ENCODE data around the gene C16orf92. TPM values are rescaled to one million over a fixed set of nuclear protein-coding genes. Genes with fewer than 3 reads are reported as not detected.

Gene C16orf92, protein sequence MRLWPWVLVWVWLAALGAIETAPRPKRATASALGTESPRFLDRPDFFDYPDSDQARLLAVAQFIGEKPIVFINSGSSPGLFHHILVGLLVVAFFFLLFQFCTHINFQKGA
- total RNA-seq: not detected in 2 replicates
- long read RNA-seq: 0 reads

DNA sequence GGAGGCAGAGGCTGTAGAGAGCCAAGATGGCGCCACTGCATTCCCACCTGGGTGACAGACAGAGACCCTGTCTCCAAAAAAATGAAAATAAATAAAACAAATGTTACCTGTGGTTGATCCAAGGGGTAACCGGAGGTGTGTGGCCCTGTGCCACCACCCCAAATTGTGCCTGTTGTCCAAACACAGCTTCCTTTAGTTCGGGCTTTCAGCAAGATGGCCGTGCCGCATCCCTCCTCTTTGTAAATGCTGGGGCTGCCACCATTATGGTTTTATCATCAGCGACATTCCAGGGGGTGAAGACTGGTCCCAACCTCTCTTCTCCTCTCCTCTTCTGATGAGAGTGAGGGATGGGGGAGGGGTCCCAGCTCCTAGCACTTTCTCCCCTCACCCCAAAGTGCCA lies at the start of gene C16orf92:
Gene C16orf92 (plus strand): TSS at position 312 of the 400 bp plus-strand sequence. CDS start 143 bp downstream, outside the sequence.
- no peak for DNase-seq (ENCODE audit: low spot score, unreplicated experiment)
- Mint-ChIP-seq H3K27me3 (peaks cover 29% of the 10 kb centered on the region), H3K27ac (no peak within 1 kb of the TSS), H3K4me1 (ENCODE audit: low read depth) (no peaks in the 10 kb centered on the region), H3K9me3 (ENCODE audit: low read depth) (no peaks in the 10 kb centered on the region), H3K36me3 (ENCODE audit: insufficient read depth) (no peaks in the 10 kb centered on the region), H3K4me3 (ENCODE audit: low read depth) (no peak within 1 kb of the TSS)
- TF ChIP-seq, protein P1, sequence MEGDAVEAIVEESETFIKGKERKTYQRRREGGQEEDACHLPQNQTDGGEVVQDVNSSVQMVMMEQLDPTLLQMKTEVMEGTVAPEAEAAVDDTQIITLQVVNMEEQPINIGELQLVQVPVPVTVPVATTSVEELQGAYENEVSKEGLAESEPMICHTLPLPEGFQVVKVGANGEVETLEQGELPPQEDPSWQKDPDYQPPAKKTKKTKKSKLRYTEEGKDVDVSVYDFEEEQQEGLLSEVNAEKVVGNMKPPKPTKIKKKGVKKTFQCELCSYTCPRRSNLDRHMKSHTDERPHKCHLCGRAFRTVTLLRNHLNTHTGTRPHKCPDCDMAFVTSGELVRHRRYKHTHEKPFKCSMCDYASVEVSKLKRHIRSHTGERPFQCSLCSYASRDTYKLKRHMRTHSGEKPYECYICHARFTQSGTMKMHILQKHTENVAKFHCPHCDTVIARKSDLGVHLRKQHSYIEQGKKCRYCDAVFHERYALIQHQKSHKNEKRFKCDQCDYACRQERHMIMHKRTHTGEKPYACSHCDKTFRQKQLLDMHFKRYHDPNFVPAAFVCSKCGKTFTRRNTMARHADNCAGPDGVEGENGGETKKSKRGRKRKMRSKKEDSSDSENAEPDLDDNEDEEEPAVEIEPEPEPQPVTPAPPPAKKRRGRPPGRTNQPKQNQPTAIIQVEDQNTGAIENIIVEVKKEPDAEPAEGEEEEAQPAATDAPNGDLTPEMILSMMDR (IDR thresholded peaks at IDR 0.05; ENCODE audit: unreplicated experiment): no peak

GRCh38 chr16:29973384-29974246 lies 49.4 kb upstream of the C16orf92 start, which contains the start of gene TAOK2:
TAOK2 (plus strand) TSS chr16:29973868; CDS start chr16:29977773, 3,905 bp downstream.
- H3K27ac Mint-ChIP-seq: peak within 1 kb of the TSS; percentile 87

GRCh38 chr16:29974291-29975133 lies 48.5 kb upstream of the C16orf92 start:
- Mint-ChIP-seq H3K27ac (peak overlapping the region; percentile 87), H3K27me3 (no peaks in the 10 kb centered on the region), H3K9me3 (ENCODE audit: low read depth) (peaks cover 6% of the 10 kb centered on the region), H3K36me3 (ENCODE audit: insufficient read depth) (peaks cover 22% of the 10 kb centered on the region), H3K4me3 (ENCODE audit: low read depth) (peak overlapping the region; percentile 95), H3K4me1 (ENCODE audit: low read depth) (peaks cover 22% of the 10 kb centered on the region)
- TF ChIP-seq, protein P1 (IDR thresholded peaks at IDR 0.05; ENCODE audit: unreplicated experiment): no peak
- no peak for DNase-seq (ENCODE audit: low spot score, unreplicated experiment)

More at GRCh38 chr16:29973384-29974246, 49.4 kb upstream of the C16orf92 start, which contains the start of gene TAOK2:
- Mint-ChIP-seq H3K27me3 (no peaks in the 10 kb centered on the region), H3K9me3 (ENCODE audit: low read depth) (peaks cover 6% of the 10 kb centered on the region), H3K36me3 (ENCODE audit: insufficient read depth) (peaks cover 26% of the 10 kb centered on the region), H3K4me3 (ENCODE audit: low read depth) (peak within 1 kb of the TSS; percentile 95), H3K4me1 (ENCODE audit: low read depth) (peaks cover 22% of the 10 kb centered on the region)
- TF ChIP-seq, protein P1 (IDR thresholded peaks at IDR 0.05; ENCODE audit: unreplicated experiment): no peak
- peak; percentile 99 for DNase-seq (ENCODE audit: low spot score, unreplicated experiment)

DNA sequence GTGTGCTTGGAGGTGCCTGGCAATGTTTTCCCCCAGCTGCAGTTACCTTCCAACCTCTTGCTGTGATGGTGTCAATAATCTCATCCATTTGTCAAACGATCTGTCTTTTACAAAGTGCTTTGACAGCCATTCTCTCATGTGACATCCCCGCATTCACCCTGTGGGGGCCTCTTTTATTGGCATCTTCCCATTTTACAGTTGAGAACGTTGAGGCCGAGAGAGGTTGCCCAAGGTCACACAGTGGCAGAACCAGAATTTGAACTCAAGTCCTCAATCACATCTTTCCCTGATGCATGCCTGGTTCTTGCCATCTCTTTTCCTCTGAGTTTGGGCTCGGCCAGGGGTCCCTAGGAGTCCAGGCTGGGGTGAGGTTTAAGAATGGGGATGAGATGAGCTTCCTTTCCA lies 47.9 kb upstream of the C16orf92 start:
- Mint-ChIP-seq H3K4me1 (ENCODE audit: low read depth) (peaks cover 22% of the 10 kb centered on the region), H3K27ac (peak overlapping the region; percentile 27), H3K4me3 (ENCODE audit: low read depth) (peak overlapping the region; percentile 95), H3K27me3 (no peaks in the 10 kb centered on the region), H3K9me3 (ENCODE audit: low read depth) (peaks cover 6% of the 10 kb centered on the region), H3K36me3 (ENCODE audit: insufficient read depth) (peaks cover 19% of the 10 kb centered on the region)
- DNase-seq (ENCODE audit: low spot score, unreplicated experiment): no peak
- TF ChIP-seq, protein P1 (IDR thresholded peaks at IDR 0.05; ENCODE audit: unreplicated experiment): no peak

Measured in progenitor cell of endocrine pancreas (in vitro differentiated cells).